Neural crest cell (in vitro differentiated cells): ENCODE measurements around the gene CLSTN1. TPM values are rescaled to one million over a fixed set of nuclear protein-coding genes. Genes with fewer than 3 reads are reported as not detected.

ENCODE experiments used
- DNase-seq: peaks from one replicate; pipeline ENCODE4 v3.0.0; 2021; ENCODE audit warnings: low read depth, mixed read lengths, low spot score
- H3K27ac Mint-ChIP-seq: one replicate; pipeline ENCODE4 v1.8.0; 2021; ENCODE audit warnings: mild to moderate bottlenecking, mixed read lengths; ENCODE audit not compliant: unreplicated experiment
- H3K27me3 Mint-ChIP-seq: 2 replicates; pipeline ENCODE4 v1.8.0; 2021; ENCODE audit warnings: low read depth, mild to moderate bottlenecking, mixed read lengths
- H3K36me3 Mint-ChIP-seq: 2 replicates; pipeline ENCODE4 v1.8.0; 2021; ENCODE audit warnings: low read depth, mild to moderate bottlenecking, mixed read lengths
- H3K4me1 Mint-ChIP-seq: 2 replicates; pipeline ENCODE4 v1.8.0; 2021; ENCODE audit warnings: mixed read lengths
- H3K4me3 Mint-ChIP-seq: one replicate; pipeline ENCODE4 v1.8.0; 2021; ENCODE audit warnings: mild to moderate bottlenecking, mixed read lengths
- H3K9me3 Mint-ChIP-seq: 2 replicates; pipeline ENCODE4 v1.8.0; 2021; ENCODE audit warnings: mixed read lengths
- total RNA-seq: library from RNA; stranded (reverse); gene quantifications from 2 replicates; pipeline ENCODE4 v1.2.1, GENCODE V29; 2021
- TF ChIP-seq, protein P1 (sequence below): fragments of 200-600 bp; sonication (generic); conservative IDR thresholded peaks from 2 replicates; pipeline ENCODE4 v1.5.0; 2021; ENCODE audit warnings: antibody characterized with exemption, mild to moderate bottlenecking

Gene CLSTN1
- total RNA-seq, 1 donor from 2014 or later: 136 TPM

DNA sequence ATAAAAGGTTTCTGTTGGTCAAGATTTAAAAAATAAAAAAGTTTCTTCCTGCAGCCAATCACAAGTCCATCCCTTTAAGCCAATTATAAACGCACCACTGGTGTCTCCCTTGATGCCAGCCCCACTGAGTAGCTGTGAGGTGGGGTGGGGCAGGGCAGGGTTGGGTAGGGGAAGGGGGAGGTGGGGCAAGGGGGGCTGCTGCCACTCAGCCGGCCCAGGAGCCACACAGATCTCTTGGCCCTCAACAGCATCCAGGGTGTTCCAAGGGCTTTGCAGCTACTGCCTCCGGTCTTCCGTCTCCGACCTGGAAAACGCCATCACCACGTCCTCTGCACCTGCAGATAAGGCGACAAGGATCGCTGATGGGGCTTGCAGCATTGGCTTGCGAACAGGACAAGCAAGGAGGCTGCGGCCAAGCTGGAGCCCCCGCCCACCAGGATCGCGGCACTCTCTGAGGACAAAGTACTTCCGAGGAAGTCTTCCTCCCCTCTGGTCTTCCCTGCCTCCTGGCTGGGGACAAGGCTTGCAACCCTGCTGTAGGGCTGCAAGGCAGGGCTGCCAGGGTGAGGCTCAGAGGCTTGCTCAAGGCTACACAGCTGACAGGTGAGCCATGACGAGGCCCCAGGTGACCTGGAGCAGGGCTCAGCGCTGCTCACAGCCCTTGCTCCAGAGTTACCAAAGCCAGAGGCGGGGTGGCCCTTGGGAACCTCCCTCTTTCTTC is 26.8 kb upstream of the CLSTN1 start:
- H3K4me3 Mint-ChIP-seq: no peak overlapping the region
- peaks cover 10% of the 10 kb centered on the region for H3K36me3 Mint-ChIP-seq
- H3K27ac Mint-ChIP-seq: no peak overlapping the region

DNA sequence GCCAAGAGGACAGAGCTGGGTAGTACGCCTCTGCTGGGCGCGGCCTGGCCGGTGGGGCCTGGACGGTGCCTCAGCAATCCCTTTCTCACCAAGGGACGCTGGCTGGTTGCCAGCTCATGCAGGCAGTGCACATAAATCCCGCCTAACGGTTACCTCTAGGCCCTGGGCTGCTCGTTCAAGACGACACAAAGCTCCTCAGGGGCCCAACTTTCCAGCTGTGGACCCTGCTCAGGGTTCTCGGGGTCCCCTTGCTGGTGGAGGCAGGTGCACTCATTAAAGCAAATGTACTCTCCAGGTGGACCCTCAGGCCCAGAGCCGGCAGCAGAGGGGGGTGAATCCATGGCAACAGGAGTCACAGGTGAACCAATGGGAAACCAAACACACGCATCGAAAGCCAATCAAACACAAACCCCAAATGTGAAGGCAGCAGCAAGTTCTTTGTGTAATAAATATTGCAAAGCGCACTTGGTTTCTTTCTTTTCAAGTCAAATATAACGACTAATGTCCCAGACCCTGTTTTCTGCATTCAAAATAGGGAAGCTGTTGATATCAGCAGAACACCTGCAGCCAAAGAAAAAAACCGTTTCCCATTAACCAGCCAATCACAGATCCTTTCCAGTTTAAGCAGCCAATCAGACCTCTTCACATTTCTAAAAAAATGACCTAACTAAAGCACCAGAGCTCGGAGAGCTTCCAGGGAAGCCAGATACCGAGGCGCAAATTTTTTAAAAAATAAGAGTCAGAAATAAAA is 26.1 kb upstream of the CLSTN1 start:
- peaks cover 6% of the 10 kb centered on the region for H3K9me3 Mint-ChIP-seq
- peaks cover 8% of the 10 kb centered on the region for H3K36me3 Mint-ChIP-seq
- no peaks in the 10 kb centered on the region for H3K27me3 Mint-ChIP-seq
- H3K27ac Mint-ChIP-seq: no peak overlapping the region
- H3K4me3 Mint-ChIP-seq: no peak overlapping the region
- no peak for DNase-seq
- peaks cover 5% of the 10 kb centered on the region for H3K4me1 Mint-ChIP-seq
- TF ChIP-seq, protein P1, sequence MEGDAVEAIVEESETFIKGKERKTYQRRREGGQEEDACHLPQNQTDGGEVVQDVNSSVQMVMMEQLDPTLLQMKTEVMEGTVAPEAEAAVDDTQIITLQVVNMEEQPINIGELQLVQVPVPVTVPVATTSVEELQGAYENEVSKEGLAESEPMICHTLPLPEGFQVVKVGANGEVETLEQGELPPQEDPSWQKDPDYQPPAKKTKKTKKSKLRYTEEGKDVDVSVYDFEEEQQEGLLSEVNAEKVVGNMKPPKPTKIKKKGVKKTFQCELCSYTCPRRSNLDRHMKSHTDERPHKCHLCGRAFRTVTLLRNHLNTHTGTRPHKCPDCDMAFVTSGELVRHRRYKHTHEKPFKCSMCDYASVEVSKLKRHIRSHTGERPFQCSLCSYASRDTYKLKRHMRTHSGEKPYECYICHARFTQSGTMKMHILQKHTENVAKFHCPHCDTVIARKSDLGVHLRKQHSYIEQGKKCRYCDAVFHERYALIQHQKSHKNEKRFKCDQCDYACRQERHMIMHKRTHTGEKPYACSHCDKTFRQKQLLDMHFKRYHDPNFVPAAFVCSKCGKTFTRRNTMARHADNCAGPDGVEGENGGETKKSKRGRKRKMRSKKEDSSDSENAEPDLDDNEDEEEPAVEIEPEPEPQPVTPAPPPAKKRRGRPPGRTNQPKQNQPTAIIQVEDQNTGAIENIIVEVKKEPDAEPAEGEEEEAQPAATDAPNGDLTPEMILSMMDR: no peak

More for the DNA sequence above, 26.8 kb upstream of the CLSTN1 start:
- H3K27me3 Mint-ChIP-seq: no peaks in the 10 kb centered on the region
- TF ChIP-seq, protein P1: no peak
- peaks cover 5% of the 10 kb centered on the region for H3K4me1 Mint-ChIP-seq
- DNase-seq: no peak
- peaks cover 6% of the 10 kb centered on the region for H3K9me3 Mint-ChIP-seq

- H3K4me3 Mint-ChIP-seq: no peak overlapping the region
- no peaks in the 10 kb centered on the region for H3K36me3 Mint-ChIP-seq
- DNase-seq: no peak
- peaks cover 5% of the 10 kb centered on the region for H3K4me1 Mint-ChIP-seq
- H3K27ac Mint-ChIP-seq: no peak overlapping the region
- H3K9me3 Mint-ChIP-seq: no peaks in the 10 kb centered on the region
- H3K27me3 Mint-ChIP-seq: no peaks in the 10 kb centered on the region
- TF ChIP-seq, protein P1: no peak
These were observed 24.3 kb upstream of the CLSTN1 start for GRCh38 chr1:9848022-9848421.

- Mint-ChIP-seq H3K36me3 (no peaks in the 10 kb centered on the region), H3K4me1 (peaks cover 5% of the 10 kb centered on the region), H3K4me3 (no peak overlapping the region), H3K27ac (no peak overlapping the region), H3K9me3 (no peaks in the 10 kb centered on the region), H3K27me3 (no peaks in the 10 kb centered on the region)
- TF ChIP-seq, protein P1: no peak
- no peak for DNase-seq
These were observed 23.5 kb upstream of the CLSTN1 start for GRCh38 chr1:9847269-9847668.

DNA sequence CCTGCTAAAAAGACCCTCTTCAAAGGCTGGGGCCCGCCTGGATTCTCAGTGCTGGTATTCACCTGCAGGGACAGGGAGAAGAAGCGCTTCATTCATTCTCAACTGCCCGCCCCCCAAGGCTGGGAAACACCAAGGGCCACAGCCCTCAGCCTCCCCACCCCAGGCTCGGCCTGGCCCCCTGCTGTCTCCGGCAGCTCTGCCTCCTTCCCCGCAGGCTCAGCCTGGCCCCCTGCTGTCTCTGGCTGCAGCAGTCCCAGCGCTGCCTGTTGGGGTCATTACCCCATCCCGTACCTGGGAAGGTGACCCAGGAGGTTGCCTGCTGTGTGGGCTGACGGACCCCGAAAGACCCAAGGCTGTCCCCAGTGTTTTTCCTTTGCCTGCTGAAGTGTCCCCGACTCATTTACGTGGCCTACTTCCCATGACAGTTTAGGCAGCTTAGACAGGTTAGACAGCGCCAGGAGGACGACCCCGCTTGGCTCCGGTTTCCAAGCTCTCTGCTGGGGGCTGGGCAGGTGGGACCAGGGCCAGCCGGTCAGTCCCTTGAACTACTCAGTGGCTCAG is 22.9 kb upstream of the CLSTN1 start:
- Mint-ChIP-seq H3K27ac (no peak overlapping the region), H3K27me3 (no peaks in the 10 kb centered on the region), H3K4me3 (no peak overlapping the region), H3K36me3 (no peaks in the 10 kb centered on the region), H3K9me3 (no peaks in the 10 kb centered on the region), H3K4me1 (peaks cover 5% of the 10 kb centered on the region)
- no peak for DNase-seq
- TF ChIP-seq, protein P1: no peak
